Spleen (tissue), 11 donors: ENCODE measurements around the gene SDK1. TPM values are rescaled to one million over a fixed set of nuclear protein-coding genes. Genes with fewer than 3 reads are reported as not detected.

ENCODE experiments used
- DNase-seq: peaks from one replicate; pipeline ENCODE4 v3.0.0-alpha.2; 2020
- H3K27ac ChIP-seq, 8 donors: fragments of 200-600 bp; sonication (generic) in 7 of 8; 1 replicate in 4 of 8; 2 replicates in 4 of 8; pipeline versions ENCODE4 v1.5.0 to v1.8.0; 2016 to 2021; ENCODE audit warnings: inconsistent platforms in 4 of 8, mild to moderate bottlenecking in 4 of 8, moderate library complexity in 1 of 8
- H3K27me3 ChIP-seq, 7 donors: fragments of 200-600 bp; sonication (generic) in 6 of 7; replicated peaks in 1 of 7; 1 replicate in 4 of 7; 2 replicates in 3 of 7; pipeline versions ENCODE4 v1.5.0 to v1.8.0; 2016 to 2021; ENCODE audit warnings: inconsistent platforms in 3 of 7, mild to moderate bottlenecking in 1 of 7
- H3K36me3 ChIP-seq, 6 donors: fragments of 200-600 bp; sonication (generic) in 5 of 6; 1 replicate in 4 of 6; 2 replicates in 2 of 6; pipeline versions ENCODE4 v1.5.0 to v1.8.0; 2016 to 2021; ENCODE audit warnings: inconsistent platforms in 2 of 6
- H3K4me1 ChIP-seq, 6 donors: fragments of 200-600 bp; sonication (generic) in 5 of 6; 1 replicate in 3 of 6; 2 replicates in 3 of 6; pipeline versions ENCODE4 v1.5.0 to v1.8.0; 2016 to 2021; ENCODE audit warnings: inconsistent platforms in 3 of 6
- H3K4me3 ChIP-seq, 8 donors: fragments of 200-600 bp; sonication (generic) in 7 of 8; 1 replicate in 4 of 8; 2 replicates in 4 of 8; pipeline versions ENCODE4 v1.5.0 to v1.8.0; 2016 to 2021; ENCODE audit warnings: inconsistent platforms in 4 of 8, mild to moderate bottlenecking in 4 of 8, moderate library complexity in 2 of 8
- H3K9me3 ChIP-seq, 8 donors: fragments of 200-600 bp; sonication (generic) in 7 of 8; 1 replicate in 4 of 8; 2 replicates in 4 of 8; pipeline versions ENCODE4 v1.5.0 to v1.8.0; 2016 to 2021; ENCODE audit warnings: inconsistent platforms in 4 of 8
- POLR2A ChIP-seq, 3 donors: fragments of 450-650 bp; IDR thresholded peaks; one replicate each; pipeline ENCODE4 v1.5.1; 2017; ENCODE audit warnings: antibody characterized with exemption in 3 of 3, mild to moderate bottlenecking in 1 of 3
- POLR2AphosphoS5 ChIP-seq, 3 donors: sonication (generic); formaldehyde crosslinking; IDR thresholded peaks; one replicate each; pipeline ENCODE4 v1.5.1; 2017; ENCODE audit warnings: antibody characterized with exemption in 3 of 3
- WGBS, 5 donors: extraction: QIAGEN DNeasy Blood & Tissue Kit in 3 of 5; methylation state at CpG; one replicate each; pipeline versions ENCODE4 v1.1.5 to v1.1.7; 2013 to 2018; 5-methylcytosine and 5-hydroxymethylcytosine counted together
- intact Hi-C: fragments of 100-400 bp; cut with DNase I; formaldehyde crosslinking; loops from one replicate; pipeline ENCODE4 v1.15.0; 2023; ENCODE audit warnings: low total_unique reads
- polyA plus RNA-seq, 3 donors: library from polyadenylated mRNA; stranded (reverse); fragments of 200-250 nt; gene quantifications; one replicate each; pipeline ENCODE4 v1.2.1, GENCODE V29; 2013
- total RNA-seq, 7 donors: library from RNA; depleted of rRNA in 3 of 7; stranded (reverse); fragments of >200 nt in 3 of 7; fragmentation: NEBNext Ultra II Directional in 4 of 7; extraction: Animal tissue kit (Norgen Biotek cat#: 25700) in 4 of 7; gene quantifications; one replicate each; pipeline versions ENCODE4 v1.1.0 to v1.2.1, GENCODE V29; 2016 to 2021
- TF ChIP-seq, protein P1 (sequence below), 11 experiments: fragments of 200-600 bp in 7 of 11; fragments of 450-650 bp in 4 of 11; sonication (generic) in 4 of 11; IDR thresholded peaks in 8 of 11; conservative IDR thresholded peaks in 3 of 11; 1 replicate in 7 of 11; 2 replicates in 4 of 11; pipeline versions ENCODE4 v1.4.0 to v1.8.0; 2016 to 2021; ENCODE audit warnings: antibody characterized with exemption in 11 of 11, inconsistent platforms in 4 of 11, mild to moderate bottlenecking in 1 of 11
- donor health status: healthy with polysubstance abuse.
- donor health status: DM: no; HTN: no; CAD: no; lungs with moderate emphysema.
- donor health status: DM: no; HTN: no; CAD: no.
- donor health status: Bipolar disorder and iron deficiency.
- donor health status: healthy.
- donor health status: DM: no; HTN: no; CAD: no.
- donor health status: DM: yes; HTN: yes; CAD: no.

SDK1 gene
- total and polyA plus RNA-seq, 10 donors: 3.2 to 54.1 (median 35.1) TPM

- intact Hi-C loops: no loop called here
- 83 to 88% (median 85%) methylated on average over 14 to 15 of the region's 15 CpGs for WGBS, 5 donors
Observed at GRCh38 chr7:4196121-4196819, 895.2 kb downstream of the SDK1 start.

DNA sequence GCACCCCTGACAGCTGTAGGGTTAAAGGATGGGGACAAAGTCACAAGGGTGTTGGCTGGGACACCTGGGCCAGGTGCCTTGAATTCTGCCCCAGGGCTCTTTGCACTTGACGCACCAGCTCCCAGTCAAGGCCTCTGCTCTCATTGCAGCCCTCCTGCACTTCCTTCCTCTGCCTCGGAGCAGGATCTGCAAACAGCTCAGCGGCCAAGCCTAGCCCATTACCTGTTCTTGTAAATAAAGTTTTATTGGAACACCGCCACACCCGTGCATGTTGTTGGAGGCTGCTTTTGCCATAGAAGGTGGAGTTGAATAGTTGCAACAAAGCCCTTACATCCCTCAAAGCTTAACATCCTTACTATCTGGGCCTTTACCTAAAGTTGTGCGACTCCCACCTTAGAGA lies 897.2 kb downstream of the SDK1 start:
- H3K9me3 ChIP-seq: peaks cover 0 to 11% (median 0%) of the 10 kb centered on the region in 8 donors
- WGBS, 5 donors: 70 to 86% (median 79%) methylated on average over 6 of the region's 6 CpGs
- H3K36me3 ChIP-seq: no peaks in the 10 kb centered on the region
- DNase-seq: no peak
- H3K27ac ChIP-seq: no peak overlapping the region
- no peak overlapping the region for H3K4me3 ChIP-seq
- H3K4me1 ChIP-seq: peaks cover 0 to 3% (median 0%) of the 10 kb centered on the region in 6 donors
- intact Hi-C loops: no loop called here
- H3K27me3 ChIP-seq: no peaks in the 10 kb centered on the region
- TF ChIP-seq POLR2A (IDR thresholded peaks at IDR 0.05) (no peak), POLR2AphosphoS5 (IDR thresholded peaks at IDR 0.05) (no peak)
- TF ChIP-seq, protein P1, sequence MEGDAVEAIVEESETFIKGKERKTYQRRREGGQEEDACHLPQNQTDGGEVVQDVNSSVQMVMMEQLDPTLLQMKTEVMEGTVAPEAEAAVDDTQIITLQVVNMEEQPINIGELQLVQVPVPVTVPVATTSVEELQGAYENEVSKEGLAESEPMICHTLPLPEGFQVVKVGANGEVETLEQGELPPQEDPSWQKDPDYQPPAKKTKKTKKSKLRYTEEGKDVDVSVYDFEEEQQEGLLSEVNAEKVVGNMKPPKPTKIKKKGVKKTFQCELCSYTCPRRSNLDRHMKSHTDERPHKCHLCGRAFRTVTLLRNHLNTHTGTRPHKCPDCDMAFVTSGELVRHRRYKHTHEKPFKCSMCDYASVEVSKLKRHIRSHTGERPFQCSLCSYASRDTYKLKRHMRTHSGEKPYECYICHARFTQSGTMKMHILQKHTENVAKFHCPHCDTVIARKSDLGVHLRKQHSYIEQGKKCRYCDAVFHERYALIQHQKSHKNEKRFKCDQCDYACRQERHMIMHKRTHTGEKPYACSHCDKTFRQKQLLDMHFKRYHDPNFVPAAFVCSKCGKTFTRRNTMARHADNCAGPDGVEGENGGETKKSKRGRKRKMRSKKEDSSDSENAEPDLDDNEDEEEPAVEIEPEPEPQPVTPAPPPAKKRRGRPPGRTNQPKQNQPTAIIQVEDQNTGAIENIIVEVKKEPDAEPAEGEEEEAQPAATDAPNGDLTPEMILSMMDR (IDR thresholded peaks at IDR 0.05 in 8 of 11, conservative IDR thresholded peaks at IDR 0.05 in 3 of 11): no peak

More at GRCh38 chr7:4196121-4196819, 895.2 kb downstream of the SDK1 start:
- no peak overlapping the region for H3K27ac ChIP-seq
- H3K4me1 ChIP-seq: peaks cover 0 to 3% (median 0%) of the 10 kb centered on the region in 6 donors
- no peak overlapping the region for H3K4me3 ChIP-seq
- H3K9me3 ChIP-seq: peaks cover 0 to 11% (median 0%) of the 10 kb centered on the region in 8 donors
- TF ChIP-seq POLR2A (IDR thresholded peaks at IDR 0.05) (no peak), POLR2AphosphoS5 (IDR thresholded peaks at IDR 0.05) (no peak)
- TF ChIP-seq, protein P1 (IDR thresholded peaks at IDR 0.05 in 8 of 11, conservative IDR thresholded peaks at IDR 0.05 in 3 of 11): no peak
- H3K27me3 ChIP-seq: no peaks in the 10 kb centered on the region
- DNase-seq: no peak
- H3K36me3 ChIP-seq: no peaks in the 10 kb centered on the region

- no peaks in the 10 kb centered on the region for H3K36me3 ChIP-seq
- intact Hi-C loops: no loop called here
- peaks cover 0 to 11% (median 0%) of the 10 kb centered on the region in 8 donors for H3K9me3 ChIP-seq
- WGBS, 5 donors: 79 to 98% (median 93%) methylated on average over 2 of the region's 2 CpGs
- DNase-seq: no peak
- no peaks in the 10 kb centered on the region for H3K27me3 ChIP-seq
- peaks cover 0 to under 1% (median 0%) of the 10 kb centered on the region in 6 donors for H3K4me1 ChIP-seq
- no peak overlapping the region for H3K27ac ChIP-seq
- no peak overlapping the region for H3K4me3 ChIP-seq
- TF ChIP-seq POLR2A (IDR thresholded peaks at IDR 0.05): no peak
- TF ChIP-seq, protein P1 (IDR thresholded peaks at IDR 0.05 in 8 of 11, conservative IDR thresholded peaks at IDR 0.05 in 3 of 11): no peak
- no peak for TF ChIP-seq POLR2AphosphoS5 (IDR thresholded peaks at IDR 0.05)
Observed at GRCh38 chr7:4200546-4201094, 899.6 kb downstream of the SDK1 start.

DNA sequence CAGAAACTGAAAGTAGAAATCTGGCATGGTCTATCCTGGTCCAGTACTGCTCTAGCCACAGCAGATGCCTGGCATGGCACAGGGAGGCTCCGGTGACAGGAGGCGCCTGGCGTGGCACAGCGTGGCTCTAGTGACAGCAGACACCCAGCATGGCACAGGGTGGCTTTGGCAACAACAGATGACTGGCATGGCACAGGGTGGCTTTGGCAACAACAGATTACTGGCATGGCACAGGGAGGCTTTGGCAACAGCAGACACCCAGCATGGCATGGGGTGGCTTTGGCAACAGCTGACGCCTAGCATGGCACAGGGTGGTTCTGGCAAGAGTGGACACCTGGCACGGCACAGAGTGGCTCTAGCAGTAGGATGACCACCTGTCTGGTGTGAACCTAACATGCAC lies 900.5 kb downstream of the SDK1 start:
- Histone ChIP-seq H3K27ac (no peak overlapping the region), H3K4me1 (no peaks in the 10 kb centered on the region), H3K36me3 (peaks cover 0 to 4% (median 0%) of the 10 kb centered on the region in 6 donors), H3K4me3 (no peak overlapping the region), H3K27me3 (no peaks in the 10 kb centered on the region), H3K9me3 (peaks cover 0 to 11% (median 0%) of the 10 kb centered on the region in 8 donors)
- no peak for DNase-seq
- intact Hi-C loops: no loop called here
- TF ChIP-seq POLR2AphosphoS5 (IDR thresholded peaks at IDR 0.05) (no peak), POLR2A (IDR thresholded peaks at IDR 0.05) (no peak)
- TF ChIP-seq, protein P1 (IDR thresholded peaks at IDR 0.05 in 8 of 11, conservative IDR thresholded peaks at IDR 0.05 in 3 of 11): no peak
- 93 to 99% (median 95%) methylated on average over 5 to 6 of the region's 6 CpGs for WGBS, 5 donors
